Astrocyte (in vitro differentiated cells and primary cell): Measurements from ENCODE around the gene OLA1. TPM values are rescaled to one million over a fixed set of nuclear protein-coding genes. Genes with fewer than 3 reads are reported as not detected.

Experiments
- DNase-seq: peaks from one replicate; pipeline ENCODE4 v3.0.0-alpha.2; 2010; ENCODE audit warnings: low read depth
- FAIRE-seq: peaks from 2 replicates; lab custom pipeline; 2011; peaks lifted over from hg19 to GRCh38; lab: Jason Lieb, UNC
- H2AFZ ChIP-seq: 2 replicates; pipeline ENCODE4 v1.6.0; 2012; ENCODE audit warnings: low read depth, low read length, inconsistent platforms
- H3K27ac ChIP-seq: 2 replicates; pipeline ENCODE4 v1.5.1; 2011; ENCODE audit warnings: low read depth, low read length, inconsistent platforms
- H3K27me3 ChIP-seq: 2 replicates; pipeline ENCODE4 v1.6.0; 2011; ENCODE audit warnings: low read length, inconsistent platforms; ENCODE audit not compliant: insufficient read depth
- H3K36me3 ChIP-seq: 2 replicates; pipeline ENCODE4 v1.5.1; 2011; ENCODE audit warnings: low read length, inconsistent platforms; ENCODE audit not compliant: insufficient read depth
- H3K4me1 ChIP-seq: 2 replicates; pipeline ENCODE4 v1.5.1; 2011; ENCODE audit warnings: low read length, inconsistent platforms; ENCODE audit not compliant: insufficient read depth
- H3K4me2 ChIP-seq: 2 replicates; pipeline ENCODE4 v1.6.0; 2012; ENCODE audit warnings: low read length, inconsistent platforms
- H3K4me3 ChIP-seq: 2 replicates; pipeline ENCODE4 v1.5.1; 2011; ENCODE audit warnings: low read depth, mild to moderate bottlenecking, low read length, inconsistent platforms; ENCODE audit not compliant: insufficient read depth
- H3K79me2 ChIP-seq: 2 replicates; pipeline ENCODE4 v1.6.0; 2012; ENCODE audit warnings: mild to moderate bottlenecking, low read length, inconsistent platforms; ENCODE audit not compliant: insufficient read depth
- H3K9ac ChIP-seq: 2 replicates; pipeline ENCODE4 v1.6.0; 2012; ENCODE audit warnings: mild to moderate bottlenecking, low read length, inconsistent platforms
- H3K9me3 ChIP-seq: 2 replicates; pipeline ENCODE4 v1.5.1; 2012; ENCODE audit warnings: low read depth, mild to moderate bottlenecking, low read length, inconsistent platforms; ENCODE audit not compliant: insufficient read depth
- H4K20me1 ChIP-seq: 2 replicates; pipeline ENCODE4 v1.6.0; 2012; ENCODE audit warnings: low read length, inconsistent platforms; ENCODE audit not compliant: insufficient read depth
- H3K27ac Mint-ChIP-seq: one replicate; pipeline ENCODE4 v1.8.0; 2021; ENCODE audit warnings: mild to moderate bottlenecking, mixed read lengths; ENCODE audit not compliant: unreplicated experiment
- H3K27me3 Mint-ChIP-seq: one replicate; pipeline ENCODE4 v1.8.0; 2021; ENCODE audit warnings: low read depth, mixed read lengths; ENCODE audit not compliant: unreplicated experiment
- H3K36me3 Mint-ChIP-seq: one replicate; pipeline ENCODE4 v1.8.0; 2021; ENCODE audit warnings: low read depth, mixed read lengths; ENCODE audit not compliant: unreplicated experiment
- H3K4me1 Mint-ChIP-seq: one replicate; pipeline ENCODE4 v1.8.0; 2021; ENCODE audit warnings: low read depth, mixed read lengths; ENCODE audit not compliant: unreplicated experiment
- H3K4me3 Mint-ChIP-seq: one replicate; pipeline ENCODE4 v1.8.0; 2021; ENCODE audit warnings: mild to moderate bottlenecking, moderate library complexity, mixed read lengths; ENCODE audit not compliant: unreplicated experiment
- H3K9me3 Mint-ChIP-seq: one replicate; pipeline ENCODE4 v1.8.0; 2021; ENCODE audit warnings: mild to moderate bottlenecking, mixed read lengths; ENCODE audit not compliant: unreplicated experiment
- EZH2 ChIP-seq: IDR thresholded peaks from 2 replicates; pipeline ENCODE4 v1.6.1; 2012; ENCODE audit warnings: mild to moderate bottlenecking, low read length, inconsistent platforms; ENCODE audit not compliant: insufficient read depth
- total RNA-seq: library from RNA; stranded (reverse); gene quantifications from 2 replicates; pipeline ENCODE4 v1.2.1, GENCODE V29; 2021
- TF ChIP-seq, protein P1 (sequence below): IDR thresholded peaks from 2 replicates; pipeline ENCODE4 v1.5.1; 2011; ENCODE audit warnings: low read depth, mild to moderate bottlenecking, inconsistent platforms, low read length, moderate library complexity; ENCODE audit not compliant: insufficient read depth

The OLA1 gene
- total RNA-seq, 1 donor from 2014 or later: 104 TPM

DNA sequence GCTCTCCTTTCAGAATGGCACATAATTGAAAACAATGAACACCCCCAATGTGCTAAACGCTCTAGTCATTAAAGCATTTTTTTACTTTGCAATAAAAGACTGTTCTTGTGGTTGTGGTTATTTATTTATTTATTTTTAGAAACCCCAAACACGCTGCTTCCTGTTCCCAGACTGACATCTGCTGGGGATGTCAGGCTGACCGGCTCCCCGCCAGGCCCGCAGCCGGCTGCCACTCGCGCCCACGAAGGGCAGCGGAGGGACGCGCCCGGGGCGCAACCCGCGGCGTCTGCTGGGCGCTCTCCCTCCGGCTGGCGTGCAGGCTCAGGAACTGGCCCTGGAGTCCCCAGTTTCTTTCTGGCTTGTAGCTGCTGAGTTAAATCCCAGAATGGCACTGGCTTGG lies 200.1 kb downstream of the OLA1 start:
- FAIRE-seq (no peak), DNase-seq (no peak)
- no peak overlapping the region for H3K4me3 ChIP-seq
- no peaks in the 10 kb centered on the region for H3K79me2 ChIP-seq
- no peaks in the 10 kb centered on the region for H3K36me3 Mint-ChIP-seq
- H3K4me3 Mint-ChIP-seq: no peak overlapping the region
- no peak overlapping the region for H3K27ac ChIP-seq
- H3K27ac Mint-ChIP-seq: no peak overlapping the region
- no peak overlapping the region for H2AFZ ChIP-seq
- no peaks in the 10 kb centered on the region for H3K36me3 ChIP-seq
- no peaks in the 10 kb centered on the region for H3K9me3 Mint-ChIP-seq
- H4K20me1 ChIP-seq: no peaks in the 10 kb centered on the region
- H3K4me2 ChIP-seq: no peak overlapping the region
- H3K27me3 ChIP-seq: no peaks in the 10 kb centered on the region
- H3K9me3 ChIP-seq: no peaks in the 10 kb centered on the region
- H3K27me3 Mint-ChIP-seq: no peaks in the 10 kb centered on the region
- H3K4me1 ChIP-seq: peaks cover 14% of the 10 kb centered on the region
- H3K9ac ChIP-seq: no peak overlapping the region
- peaks cover 25% of the 10 kb centered on the region for H3K4me1 Mint-ChIP-seq
- TF ChIP-seq, protein P1, sequence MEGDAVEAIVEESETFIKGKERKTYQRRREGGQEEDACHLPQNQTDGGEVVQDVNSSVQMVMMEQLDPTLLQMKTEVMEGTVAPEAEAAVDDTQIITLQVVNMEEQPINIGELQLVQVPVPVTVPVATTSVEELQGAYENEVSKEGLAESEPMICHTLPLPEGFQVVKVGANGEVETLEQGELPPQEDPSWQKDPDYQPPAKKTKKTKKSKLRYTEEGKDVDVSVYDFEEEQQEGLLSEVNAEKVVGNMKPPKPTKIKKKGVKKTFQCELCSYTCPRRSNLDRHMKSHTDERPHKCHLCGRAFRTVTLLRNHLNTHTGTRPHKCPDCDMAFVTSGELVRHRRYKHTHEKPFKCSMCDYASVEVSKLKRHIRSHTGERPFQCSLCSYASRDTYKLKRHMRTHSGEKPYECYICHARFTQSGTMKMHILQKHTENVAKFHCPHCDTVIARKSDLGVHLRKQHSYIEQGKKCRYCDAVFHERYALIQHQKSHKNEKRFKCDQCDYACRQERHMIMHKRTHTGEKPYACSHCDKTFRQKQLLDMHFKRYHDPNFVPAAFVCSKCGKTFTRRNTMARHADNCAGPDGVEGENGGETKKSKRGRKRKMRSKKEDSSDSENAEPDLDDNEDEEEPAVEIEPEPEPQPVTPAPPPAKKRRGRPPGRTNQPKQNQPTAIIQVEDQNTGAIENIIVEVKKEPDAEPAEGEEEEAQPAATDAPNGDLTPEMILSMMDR: no peak
- TF ChIP-seq EZH2: no peak

DNA sequence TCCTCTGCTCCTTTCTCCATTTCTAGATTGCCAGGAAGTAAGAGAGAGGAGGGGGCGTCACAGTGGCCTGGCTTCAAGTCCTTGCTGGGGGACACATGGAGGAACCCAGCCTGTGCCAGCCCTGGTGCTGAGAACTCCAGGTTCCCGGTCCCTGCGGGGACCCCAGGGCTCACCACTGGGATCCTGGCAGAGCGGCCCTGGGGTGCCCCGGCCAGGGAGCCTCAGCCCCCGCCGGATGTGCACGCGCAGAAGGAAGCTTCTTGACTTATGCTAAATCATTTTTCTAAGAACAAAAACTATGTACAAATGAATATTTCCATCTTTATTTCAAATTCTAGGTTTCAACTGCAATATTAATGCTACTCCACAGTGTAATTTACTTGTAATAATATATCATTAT lies 200.6 kb downstream of the OLA1 start:
- FAIRE-seq: no peak
- Histone ChIP-seq H2AFZ (no peak overlapping the region), H3K36me3 (no peaks in the 10 kb centered on the region), H3K9ac (no peak overlapping the region), H3K4me1 (peaks cover 14% of the 10 kb centered on the region), H3K9me3 (no peaks in the 10 kb centered on the region), H3K4me2 (no peak overlapping the region), H3K79me2 (no peaks in the 10 kb centered on the region), H3K27ac (no peak overlapping the region), H4K20me1 (no peaks in the 10 kb centered on the region), H3K27me3 (no peaks in the 10 kb centered on the region), H3K4me3 (no peak overlapping the region)
- Mint-ChIP-seq H3K27ac (no peak overlapping the region), H3K36me3 (no peaks in the 10 kb centered on the region), H3K4me1 (peaks cover 20% of the 10 kb centered on the region), H3K4me3 (no peak overlapping the region), H3K9me3 (no peaks in the 10 kb centered on the region), H3K27me3 (no peaks in the 10 kb centered on the region)
- TF ChIP-seq, protein P1: no peak
- no peak for TF ChIP-seq EZH2
- DNase-seq: no peak

DNA sequence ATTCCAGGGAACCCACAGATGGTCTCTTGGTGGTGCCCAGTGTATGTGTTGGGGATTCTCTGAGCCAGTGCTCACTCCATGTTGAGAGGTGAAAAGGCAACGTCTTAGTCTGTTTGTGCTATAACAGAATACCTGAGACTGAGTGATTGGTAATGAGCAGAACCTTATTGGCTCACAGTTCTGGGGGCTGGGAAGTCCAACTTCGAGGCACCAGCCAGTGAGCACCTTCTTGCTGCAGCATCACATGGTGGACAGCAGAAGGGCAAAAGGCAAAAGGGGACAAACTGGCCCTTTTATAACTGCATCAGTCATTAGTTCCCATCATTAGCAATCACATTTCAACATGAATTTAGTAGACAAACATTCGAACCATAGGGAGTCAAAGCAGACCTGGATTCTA lies 202.2 kb downstream of the OLA1 start:
- Histone ChIP-seq H3K27me3 (no peaks in the 10 kb centered on the region), H3K36me3 (no peaks in the 10 kb centered on the region), H3K4me3 (no peak overlapping the region), H3K9ac (no peak overlapping the region), H3K4me2 (no peak overlapping the region), H3K9me3 (no peaks in the 10 kb centered on the region), H3K79me2 (no peaks in the 10 kb centered on the region), H2AFZ (no peak overlapping the region), H4K20me1 (no peaks in the 10 kb centered on the region), H3K4me1 (peaks cover 2% of the 10 kb centered on the region), H3K27ac (no peak overlapping the region)
- no peaks in the 10 kb centered on the region for H3K9me3 Mint-ChIP-seq
- H3K27ac Mint-ChIP-seq: no peak overlapping the region
- H3K36me3 Mint-ChIP-seq: no peaks in the 10 kb centered on the region
- TF ChIP-seq EZH2: no peak
- TF ChIP-seq, protein P1: no peak
- FAIRE-seq: no peak
- peaks cover 4% of the 10 kb centered on the region for H3K4me1 Mint-ChIP-seq
- no peak for DNase-seq
- no peak overlapping the region for H3K4me3 Mint-ChIP-seq
- H3K27me3 Mint-ChIP-seq: no peaks in the 10 kb centered on the region
